Measurements from ENCODE around the gene SLC22A5. TPM values are rescaled to one million over a fixed set of nuclear protein-coding genes. Genes with fewer than 3 reads are reported as not detected.

Gene SLC22A5
- total RNA-seq, 1 donor from 2014 or later = 0.81 TPM

DNA sequence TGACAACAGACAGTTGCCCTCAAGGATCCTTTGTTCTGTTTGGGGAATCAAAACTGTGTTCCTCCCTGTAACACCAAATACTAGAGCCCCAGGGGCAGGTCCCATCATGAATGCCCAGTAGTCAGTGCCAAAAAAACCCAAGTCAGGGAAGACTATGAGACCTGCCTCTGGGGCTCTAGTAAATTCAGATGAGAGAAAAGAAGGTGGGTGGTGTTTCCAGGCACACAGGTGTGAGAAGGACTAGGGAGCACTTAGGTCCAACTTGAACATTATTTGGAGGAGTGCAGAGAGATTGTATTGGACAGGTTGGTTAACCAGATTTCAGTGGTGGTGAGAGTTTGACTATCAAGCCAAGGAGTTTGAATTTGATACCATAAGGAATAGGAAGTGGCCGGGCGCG, 52.0 kb downstream of the SLC22A5 start:
- H3K9me3 Mint-ChIP-seq (ENCODE audit: unreplicated experiment) = no peaks in the 10 kb centered on the region
- no peak overlapping the region for H3K27ac Mint-ChIP-seq (ENCODE audit: unreplicated experiment)
- no peaks in the 10 kb centered on the region for H3K36me3 Mint-ChIP-seq (ENCODE audit: unreplicated experiment)
- TF ChIP-seq CTCF (IDR thresholded peaks at IDR 0.05; ENCODE audit: partially characterized antibody, unreplicated experiment) = no peak
- DNase-seq = no peak
- H3K27me3 Mint-ChIP-seq (ENCODE audit: unreplicated experiment) = no peaks in the 10 kb centered on the region
- H3K4me1 Mint-ChIP-seq (ENCODE audit: low read depth, unreplicated experiment) = no peaks in the 10 kb centered on the region
- H3K4me3 Mint-ChIP-seq (ENCODE audit: unreplicated experiment) = no peak overlapping the region

- no peaks in the 10 kb centered on the region for H3K36me3 Mint-ChIP-seq (ENCODE audit: unreplicated experiment)
- no peak for DNase-seq
- no peak overlapping the region for H3K4me3 Mint-ChIP-seq (ENCODE audit: unreplicated experiment)
- peaks cover 6% of the 10 kb centered on the region for H3K4me1 Mint-ChIP-seq (ENCODE audit: low read depth, unreplicated experiment)
- TF ChIP-seq CTCF (IDR thresholded peaks at IDR 0.05; ENCODE audit: partially characterized antibody, unreplicated experiment) = no peak
- H3K27ac Mint-ChIP-seq (ENCODE audit: unreplicated experiment) = no peak overlapping the region
- H3K9me3 Mint-ChIP-seq (ENCODE audit: unreplicated experiment) = no peaks in the 10 kb centered on the region
- peaks cover 2% of the 10 kb centered on the region for H3K27me3 Mint-ChIP-seq (ENCODE audit: unreplicated experiment)
Measured at GRCh38 chr5:132422720-132423437, 53.4 kb downstream of the SLC22A5 start.

DNA sequence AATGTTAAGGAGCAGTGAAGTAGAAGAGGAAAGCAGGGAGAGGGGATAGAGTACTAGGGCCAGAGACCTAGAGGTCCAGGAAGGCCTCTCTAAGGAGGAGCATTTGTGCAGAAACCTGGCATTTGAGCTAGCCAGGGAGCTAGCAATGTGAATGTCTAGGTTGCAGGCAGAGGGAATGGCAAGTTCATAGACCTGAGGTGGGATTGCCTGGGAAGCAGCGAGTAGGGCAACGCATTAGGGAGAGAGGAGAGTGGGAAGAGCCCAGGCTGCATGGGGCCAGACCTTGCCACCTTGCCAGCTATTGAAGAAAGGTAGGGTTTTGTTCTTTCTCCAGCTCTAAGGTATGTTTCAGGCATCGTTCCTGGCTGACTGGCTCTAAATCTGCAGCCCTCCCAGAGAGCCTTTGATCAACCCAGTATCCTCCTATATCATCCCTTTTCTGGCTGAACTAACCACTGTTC, 54.0 kb downstream of the SLC22A5 start:
- H3K27ac Mint-ChIP-seq (ENCODE audit: unreplicated experiment) = no peak overlapping the region
- no peak overlapping the region for H3K4me3 Mint-ChIP-seq (ENCODE audit: unreplicated experiment)
- H3K27me3 Mint-ChIP-seq (ENCODE audit: unreplicated experiment) = peaks cover 2% of the 10 kb centered on the region
- H3K4me1 Mint-ChIP-seq (ENCODE audit: low read depth, unreplicated experiment) = peaks cover 8% of the 10 kb centered on the region
- no peak for DNase-seq
- no peaks in the 10 kb centered on the region for H3K9me3 Mint-ChIP-seq (ENCODE audit: unreplicated experiment)
- TF ChIP-seq CTCF (IDR thresholded peaks at IDR 0.05; ENCODE audit: partially characterized antibody, unreplicated experiment) = no peak
- no peaks in the 10 kb centered on the region for H3K36me3 Mint-ChIP-seq (ENCODE audit: unreplicated experiment)

DNA sequence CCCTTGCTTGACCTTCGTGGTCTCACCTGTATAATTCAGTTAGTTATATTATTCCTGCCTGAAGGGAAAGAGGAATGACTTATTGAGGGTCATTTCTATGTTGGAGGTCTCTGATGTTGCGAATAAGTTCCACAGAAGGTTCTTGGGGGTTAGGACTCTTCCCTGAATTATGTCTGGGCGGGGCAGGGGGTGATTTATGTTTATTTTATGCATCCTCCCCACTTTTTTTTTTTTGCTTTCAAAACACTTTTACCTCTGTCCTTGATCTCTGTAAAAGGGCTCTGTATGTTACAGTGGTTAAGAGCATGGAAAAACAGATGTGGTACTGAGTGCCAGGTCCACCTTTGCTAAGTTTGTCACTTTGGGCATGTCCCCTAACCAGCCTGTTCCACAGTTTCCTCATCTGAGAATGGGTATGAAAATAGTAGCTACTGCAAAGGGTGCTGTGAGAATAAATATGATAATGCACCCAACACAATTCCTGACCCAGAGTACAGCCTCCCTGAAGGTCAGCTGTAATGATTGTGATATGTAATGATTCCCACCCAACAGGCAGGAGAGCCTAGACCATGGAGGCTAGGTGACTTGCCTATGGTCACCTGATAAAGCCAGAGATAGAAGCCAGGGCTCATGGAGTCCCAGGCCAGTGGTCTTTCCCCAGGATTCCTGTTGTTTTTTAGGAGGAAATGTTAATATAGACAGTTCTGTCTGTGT, 54.8 kb downstream of the SLC22A5 start:
- H3K4me1 Mint-ChIP-seq (ENCODE audit: low read depth, unreplicated experiment) = peaks cover 10% of the 10 kb centered on the region
- no peak for TF ChIP-seq CTCF (IDR thresholded peaks at IDR 0.05; ENCODE audit: partially characterized antibody, unreplicated experiment)

More for the DNA sequence above, 54.8 kb downstream of the SLC22A5 start:
- H3K4me3 Mint-ChIP-seq (ENCODE audit: unreplicated experiment) = no peak overlapping the region
- no peaks in the 10 kb centered on the region for H3K9me3 Mint-ChIP-seq (ENCODE audit: unreplicated experiment)
- H3K27me3 Mint-ChIP-seq (ENCODE audit: unreplicated experiment) = peaks cover 2% of the 10 kb centered on the region
- no peaks in the 10 kb centered on the region for H3K36me3 Mint-ChIP-seq (ENCODE audit: unreplicated experiment)
- no peak for DNase-seq
- H3K27ac Mint-ChIP-seq (ENCODE audit: unreplicated experiment) = no peak overlapping the region
